GM19324 (cell line): ENCODE results near the gene ANXA9.

Source experiments
- ATAC-seq: cut with Tn5 transposase; IDR thresholded peaks from one replicate; pipeline ENCODE4 v1.9.1; 2021; ENCODE audit warnings: mild to moderate bottlenecking, moderate library complexity; ENCODE audit not compliant: unreplicated experiment, low FRiP score

Gene ANXA9, protein sequence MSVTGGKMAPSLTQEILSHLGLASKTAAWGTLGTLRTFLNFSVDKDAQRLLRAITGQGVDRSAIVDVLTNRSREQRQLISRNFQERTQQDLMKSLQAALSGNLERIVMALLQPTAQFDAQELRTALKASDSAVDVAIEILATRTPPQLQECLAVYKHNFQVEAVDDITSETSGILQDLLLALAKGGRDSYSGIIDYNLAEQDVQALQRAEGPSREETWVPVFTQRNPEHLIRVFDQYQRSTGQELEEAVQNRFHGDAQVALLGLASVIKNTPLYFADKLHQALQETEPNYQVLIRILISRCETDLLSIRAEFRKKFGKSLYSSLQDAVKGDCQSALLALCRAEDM

DNA sequence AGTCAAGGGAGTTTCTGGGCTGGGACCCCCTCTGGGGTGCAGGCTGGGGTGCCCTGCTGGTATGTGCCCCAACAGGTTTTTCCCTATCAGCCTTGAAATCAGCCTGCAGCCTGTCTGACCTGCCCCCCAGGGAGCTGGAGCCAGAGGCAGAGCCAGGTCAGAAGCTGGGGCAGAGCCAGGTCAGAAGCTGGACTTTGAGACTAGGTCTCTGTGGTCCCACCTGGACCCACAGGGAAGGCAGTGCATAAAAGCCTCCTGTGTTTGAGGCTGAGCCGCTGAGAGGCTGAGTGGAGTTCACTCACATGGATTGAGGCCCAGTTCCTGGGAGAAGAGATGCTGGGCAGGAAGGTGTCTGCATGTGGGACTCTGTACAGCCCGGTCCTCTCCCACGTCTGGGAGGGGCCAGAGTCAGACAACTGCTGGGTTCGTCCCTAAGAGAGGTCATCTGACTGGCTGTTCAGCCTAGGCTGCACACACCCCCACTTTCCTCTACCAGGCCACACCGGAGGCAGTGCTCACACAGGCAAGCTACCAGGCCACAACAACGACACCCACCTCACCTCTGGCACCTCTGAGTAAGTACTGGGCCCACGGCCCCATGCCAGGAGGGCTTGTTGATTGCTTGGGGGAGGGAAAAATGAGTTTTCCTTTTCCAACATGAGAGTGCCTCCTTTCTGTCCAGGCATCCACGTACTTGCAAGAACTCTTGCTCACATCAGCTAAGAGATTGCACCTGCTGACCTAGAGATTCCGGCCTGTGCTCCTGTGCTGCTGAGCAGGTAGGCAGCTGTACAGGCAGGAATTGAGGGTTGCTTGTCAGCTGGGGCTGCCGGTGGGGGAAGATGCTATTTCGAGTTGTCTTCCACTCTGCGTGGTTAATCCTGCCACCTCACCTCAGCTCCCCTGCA, at the start of gene ANXA9:
Gene ANXA9, plus strand, starts transcription at position 488 of the 908 bp plus-strand sequence. CDS start 814 bp downstream, outside the sequence.
- ATAC-seq: no peak

GRCh38 chr1:150944856-150945255, 37.2 kb upstream of the ANXA9 start:
- ATAC-seq: no peak

DNA sequence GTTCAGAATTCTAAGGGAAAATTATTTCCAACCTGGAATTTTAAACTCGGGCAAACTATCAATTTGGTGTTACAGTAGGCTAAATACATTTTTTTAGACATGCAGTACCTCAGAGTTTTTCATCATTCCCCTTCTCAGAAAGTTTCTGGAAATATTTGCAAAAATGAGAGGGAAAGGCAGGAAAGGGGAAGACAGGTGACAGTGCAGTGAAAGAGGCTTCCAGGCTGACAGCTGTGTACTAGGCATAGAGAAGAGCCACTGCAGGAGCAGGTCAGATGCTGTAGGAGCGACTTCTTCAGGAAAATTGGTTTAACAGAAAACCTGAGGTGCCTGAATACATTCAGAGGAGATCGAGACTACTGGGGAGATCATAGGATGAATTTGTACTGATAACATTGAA, 27.4 kb upstream of the ANXA9 start:
- no peak for ATAC-seq

DNA sequence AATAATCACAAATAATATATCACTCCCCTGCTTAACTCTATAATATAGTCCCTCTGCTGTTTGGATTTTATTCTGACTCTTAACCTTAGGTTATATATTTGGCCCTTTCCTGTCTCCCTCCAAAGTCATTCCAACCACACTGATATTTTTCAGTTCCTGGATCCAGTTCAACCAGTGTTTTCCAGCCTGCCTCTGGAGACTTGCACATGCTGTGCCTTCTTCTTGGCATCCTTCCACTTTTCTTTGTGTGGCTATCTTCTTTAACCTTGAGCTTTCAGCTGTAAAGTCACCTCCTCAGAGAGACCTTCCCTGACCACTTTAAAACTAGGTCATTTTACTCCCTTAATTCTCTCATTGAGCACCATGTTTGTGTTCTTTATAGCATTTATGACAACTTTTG, 26.8 kb upstream of the ANXA9 start:
- ATAC-seq: no peak

DNA sequence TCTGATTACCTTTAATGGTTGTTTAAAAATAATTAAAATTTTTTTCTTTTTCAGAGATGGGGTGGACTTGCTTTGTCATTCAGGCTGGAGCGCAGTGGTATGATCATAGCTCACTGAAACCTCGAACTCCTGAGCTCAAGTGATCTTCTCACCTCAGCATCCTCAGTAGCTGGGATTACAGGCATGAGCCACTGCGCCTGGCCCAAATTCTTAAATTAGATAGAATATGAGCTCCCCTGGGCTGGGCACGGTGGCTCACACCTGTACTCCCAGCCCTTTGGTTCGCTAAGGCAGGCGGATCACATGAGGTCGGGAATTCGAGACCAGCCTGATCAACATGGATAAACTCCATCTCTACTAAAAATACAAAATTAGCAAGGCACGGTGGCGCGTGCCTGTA, 24.4 kb upstream of the ANXA9 start:
- ATAC-seq: no peak

DNA sequence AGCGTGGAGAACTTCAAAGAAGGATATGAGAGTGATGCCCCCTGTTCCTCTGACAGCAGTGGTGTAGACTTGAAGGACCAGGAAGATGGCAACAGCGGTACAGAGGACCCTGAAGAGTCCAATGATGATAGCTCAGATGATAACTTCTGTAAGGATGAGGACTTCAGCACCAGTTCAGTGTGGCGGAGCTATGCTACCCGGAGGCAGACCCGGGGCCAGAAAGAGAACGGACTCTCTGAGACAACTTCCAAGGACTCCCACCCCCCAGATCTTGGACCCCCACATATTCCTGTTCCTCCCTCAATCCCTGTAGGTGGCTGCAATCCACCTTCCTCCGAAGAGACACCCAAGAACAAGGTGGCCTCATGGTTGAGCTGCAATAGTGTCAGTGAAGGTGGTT, 21.4 kb upstream of the ANXA9 start:
- no peak for ATAC-seq

GRCh38 chr1:150961756-150962155, 20.3 kb upstream of the ANXA9 start:
- no peak for ATAC-seq

GRCh38 chr1:150963321-150964163, 18.6 kb upstream of the ANXA9 start:
- ATAC-seq: no peak

GRCh38 chr1:150964164-150964489, 18.0 kb upstream of the ANXA9 start:
- ATAC-seq: no peak

DNA sequence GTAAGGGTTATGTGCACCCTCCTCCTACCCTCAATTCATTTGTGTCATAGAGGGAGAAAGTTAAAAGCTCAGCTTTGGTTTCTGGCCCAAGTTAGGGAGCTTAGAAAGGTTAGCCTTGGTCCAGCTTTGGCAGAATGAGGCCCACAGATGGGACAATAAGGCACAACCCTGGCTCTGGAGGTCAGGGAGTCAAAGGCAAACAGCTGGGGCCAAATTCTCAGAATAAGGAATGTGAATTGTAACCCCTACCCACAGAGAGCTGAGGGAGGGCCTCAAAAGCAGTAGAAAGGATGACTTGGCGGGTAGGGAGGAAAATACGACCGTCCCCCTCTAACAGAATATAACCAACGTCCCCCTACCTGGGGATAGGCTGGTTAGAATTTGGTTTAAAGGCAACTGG, 16.5 kb upstream of the ANXA9 start:
- ATAC-seq: no peak

GRCh38 chr1:150966011-150966410, 16.1 kb upstream of the ANXA9 start:
- no peak for ATAC-seq

DNA sequence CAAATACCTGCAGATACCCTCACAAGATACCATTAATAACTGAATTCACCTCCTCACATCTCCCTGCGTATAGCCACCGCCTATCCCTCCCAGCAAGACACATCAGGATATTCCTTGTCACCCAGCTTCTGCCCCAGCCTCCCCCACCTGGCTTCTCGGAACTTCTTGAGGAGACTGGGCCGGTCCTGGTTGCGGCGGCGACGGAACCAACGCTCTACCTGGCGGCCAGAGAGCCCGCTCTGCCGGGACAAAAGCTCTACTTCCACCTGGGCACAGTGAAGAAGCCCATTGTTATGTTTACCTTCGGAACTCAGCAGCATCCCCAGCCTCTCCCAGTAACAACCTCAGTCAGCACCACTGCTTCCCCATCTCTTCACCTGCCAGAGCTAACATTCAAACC, 14.2 kb upstream of the ANXA9 start:
- ATAC-seq: no peak

GRCh38 chr1:150968491-150968890, 13.6 kb upstream of the ANXA9 start:
- ATAC-seq: no peak

DNA sequence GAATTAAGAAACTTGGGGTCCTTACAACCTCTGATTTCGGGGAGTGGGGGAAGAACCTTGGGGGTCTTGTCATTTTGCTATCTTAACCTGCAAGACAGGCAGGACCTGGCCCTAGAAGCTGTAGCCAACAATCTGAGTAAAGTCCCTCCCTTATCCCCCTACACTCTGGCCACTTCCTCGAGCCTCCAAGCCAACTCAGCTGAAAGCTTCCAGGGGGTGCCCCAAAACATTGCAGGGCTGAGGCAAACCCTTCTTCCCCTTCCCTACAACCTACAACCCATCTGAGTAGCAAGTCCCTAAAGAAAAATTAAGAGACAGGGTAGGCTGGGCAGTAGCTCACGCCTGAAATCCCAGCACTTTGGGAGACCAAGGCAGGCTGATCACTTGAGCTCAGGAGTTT, 12.5 kb upstream of the ANXA9 start:
- ATAC-seq: no peak

GRCh38 chr1:150970808-150971582, 11.1 kb upstream of the ANXA9 start:
- no peak for ATAC-seq

DNA sequence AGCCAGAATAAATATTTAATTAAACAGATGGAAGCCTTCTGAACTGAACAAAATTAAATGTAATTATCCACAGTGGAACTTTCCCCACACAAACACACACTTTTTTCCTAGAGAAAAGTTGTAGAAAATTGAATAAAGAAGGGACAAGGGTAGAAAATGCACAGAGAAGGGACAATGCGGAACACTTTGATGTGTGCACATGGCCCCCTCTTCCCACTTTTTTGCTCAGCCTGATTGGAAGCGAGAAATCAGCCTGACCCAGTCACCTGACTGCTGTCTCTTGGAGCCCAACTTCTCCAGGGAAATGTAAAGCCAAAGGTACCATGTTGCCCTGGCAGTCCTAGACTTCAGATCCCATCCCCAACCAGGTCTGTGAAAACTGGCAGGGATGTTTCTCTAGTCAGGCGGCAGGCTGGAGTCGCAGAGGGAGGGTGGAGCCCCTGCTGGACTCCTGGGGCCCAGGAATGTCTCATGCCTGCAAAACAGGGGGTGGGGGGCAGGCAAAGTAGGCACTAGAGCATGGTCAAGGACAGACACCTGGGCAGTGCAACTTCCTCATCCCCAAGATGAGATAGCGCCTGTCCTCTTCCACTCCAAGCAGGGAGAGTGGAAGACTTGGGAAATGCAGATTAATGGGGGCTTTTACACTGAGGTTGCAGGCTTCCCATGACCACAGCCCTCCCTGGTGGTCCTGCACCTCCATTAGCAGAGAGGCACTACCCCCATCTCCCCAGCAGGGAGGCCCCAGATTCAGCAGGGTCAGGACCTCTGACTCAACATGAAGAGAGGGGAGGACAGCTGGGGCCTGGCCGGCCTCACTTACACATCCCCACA, 10.3 kb upstream of the ANXA9 start:
- no peak for ATAC-seq

DNA sequence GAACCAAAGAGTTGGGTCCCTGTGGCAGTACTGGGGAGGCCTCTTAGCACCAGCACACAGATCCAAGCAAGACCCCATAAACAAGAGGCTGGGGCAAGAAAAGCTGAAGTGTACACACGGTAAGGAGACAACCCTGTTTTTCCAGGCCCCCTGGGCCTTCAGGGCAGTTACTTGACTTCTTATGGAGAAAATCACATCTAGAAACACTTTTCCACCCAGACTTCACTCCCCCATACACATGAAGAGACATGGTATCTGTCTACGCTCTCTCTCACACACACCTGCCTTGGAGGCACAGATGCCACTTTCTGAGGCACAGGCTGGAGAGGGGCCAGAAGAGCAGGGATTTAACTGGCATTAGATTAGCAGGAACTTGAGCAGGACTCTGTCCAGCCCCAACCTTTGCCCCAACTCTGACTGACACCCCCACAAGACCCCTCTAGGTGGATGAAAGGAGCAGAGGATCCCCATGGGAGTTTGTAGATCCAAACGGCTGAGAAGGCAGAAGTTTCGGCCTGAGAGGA, 9.6 kb upstream of the ANXA9 start:
- no peak for ATAC-seq

DNA sequence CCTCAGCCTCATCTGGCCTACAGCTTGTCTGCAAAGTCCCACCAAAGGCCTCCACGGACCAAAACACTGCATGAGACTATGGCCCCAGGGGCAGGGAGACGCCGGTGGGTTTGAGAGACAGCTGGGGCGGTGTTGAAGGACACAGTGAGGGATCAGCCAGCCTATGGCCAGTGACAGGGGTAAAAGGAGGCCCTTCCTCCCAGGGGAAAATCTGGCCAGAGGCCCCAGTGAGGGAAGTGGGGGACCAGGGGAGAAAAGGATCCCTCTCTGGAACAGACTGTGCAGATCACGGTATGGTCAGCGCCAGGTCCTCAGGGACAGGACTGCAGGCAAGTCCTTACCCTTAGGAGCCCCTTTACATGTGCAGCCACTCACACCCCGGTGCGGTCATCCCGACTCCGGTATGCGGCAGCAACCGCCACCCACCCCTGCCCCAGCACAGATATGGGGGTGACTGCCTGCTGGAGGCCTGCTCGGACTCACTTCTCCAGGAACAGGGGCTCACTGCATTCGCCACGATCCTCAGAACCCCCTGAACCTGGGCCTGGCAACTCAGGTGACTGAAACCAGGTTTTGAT, 8.7 kb upstream of the ANXA9 start:
- ATAC-seq: no peak
